ENCODE results near the gene KCNS3.

DNA sequence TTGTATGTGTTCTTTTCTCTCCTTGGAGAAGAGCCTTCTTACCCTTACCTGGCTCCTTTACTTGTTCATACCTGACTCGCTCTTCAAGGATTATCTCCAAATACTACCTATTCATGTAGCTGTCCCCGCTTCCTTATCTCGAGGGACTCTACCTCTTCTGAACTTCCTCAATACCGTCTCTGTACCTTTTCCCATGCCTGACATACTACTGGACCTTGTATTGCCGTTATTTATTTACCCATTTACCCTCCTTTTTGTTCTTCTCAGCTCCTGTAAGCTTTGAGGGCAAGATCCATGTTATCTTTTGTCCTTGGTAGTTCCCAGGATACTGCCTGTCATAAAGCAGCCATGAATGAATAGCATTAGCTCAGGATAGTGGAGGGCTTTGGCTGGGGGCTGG, 32.5 kb downstream of the KCNS3 start:
- TF ChIP-seq, protein P1, sequence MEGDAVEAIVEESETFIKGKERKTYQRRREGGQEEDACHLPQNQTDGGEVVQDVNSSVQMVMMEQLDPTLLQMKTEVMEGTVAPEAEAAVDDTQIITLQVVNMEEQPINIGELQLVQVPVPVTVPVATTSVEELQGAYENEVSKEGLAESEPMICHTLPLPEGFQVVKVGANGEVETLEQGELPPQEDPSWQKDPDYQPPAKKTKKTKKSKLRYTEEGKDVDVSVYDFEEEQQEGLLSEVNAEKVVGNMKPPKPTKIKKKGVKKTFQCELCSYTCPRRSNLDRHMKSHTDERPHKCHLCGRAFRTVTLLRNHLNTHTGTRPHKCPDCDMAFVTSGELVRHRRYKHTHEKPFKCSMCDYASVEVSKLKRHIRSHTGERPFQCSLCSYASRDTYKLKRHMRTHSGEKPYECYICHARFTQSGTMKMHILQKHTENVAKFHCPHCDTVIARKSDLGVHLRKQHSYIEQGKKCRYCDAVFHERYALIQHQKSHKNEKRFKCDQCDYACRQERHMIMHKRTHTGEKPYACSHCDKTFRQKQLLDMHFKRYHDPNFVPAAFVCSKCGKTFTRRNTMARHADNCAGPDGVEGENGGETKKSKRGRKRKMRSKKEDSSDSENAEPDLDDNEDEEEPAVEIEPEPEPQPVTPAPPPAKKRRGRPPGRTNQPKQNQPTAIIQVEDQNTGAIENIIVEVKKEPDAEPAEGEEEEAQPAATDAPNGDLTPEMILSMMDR (IDR thresholded peaks at IDR 0.05 in 8 of 11, conservative IDR thresholded peaks at IDR 0.05 in 3 of 11), result no peak
- TF ChIP-seq POLR2AphosphoS5 (IDR thresholded peaks at IDR 0.05), result no peak
